Activated CD4-positive, CD25-positive, alpha-beta regulatory T cell treated with anti-CD3 and anti-CD28 coated beads, Interleukin-2, amount 50 U/mL, for 72 hours (primary cell): ENCODE measurements around the gene SH3BGR.
A peak's percentile ranks its signal among the peaks of the same experiment; 100 is the strongest.
"Not testable (repeated sequence)": the region's sequence is repeated elsewhere in the genome, so short reads cannot be mapped to it uniquely, and the experiment has no call there.

Experiments
- DNase-seq: peaks from one replicate; pipeline ENCODE4 v3.0.0; 2021

The SH3BGR gene

GRCh38 chr21:39518055-39518846, 66.5 kb downstream of the SH3BGR start:
- DNase-seq, result peak; percentile 37

- no peak for DNase-seq
Observed at GRCh38 chr21:39518847-39519210, 67.1 kb downstream of the SH3BGR start.

- DNase-seq, result no peak
Observed at GRCh38 chr21:39519835-39520234, 68.1 kb downstream of the SH3BGR start.

- no peak for DNase-seq
Observed at GRCh38 chr21:39523399-39523798, 71.6 kb downstream of the SH3BGR start.

DNA sequence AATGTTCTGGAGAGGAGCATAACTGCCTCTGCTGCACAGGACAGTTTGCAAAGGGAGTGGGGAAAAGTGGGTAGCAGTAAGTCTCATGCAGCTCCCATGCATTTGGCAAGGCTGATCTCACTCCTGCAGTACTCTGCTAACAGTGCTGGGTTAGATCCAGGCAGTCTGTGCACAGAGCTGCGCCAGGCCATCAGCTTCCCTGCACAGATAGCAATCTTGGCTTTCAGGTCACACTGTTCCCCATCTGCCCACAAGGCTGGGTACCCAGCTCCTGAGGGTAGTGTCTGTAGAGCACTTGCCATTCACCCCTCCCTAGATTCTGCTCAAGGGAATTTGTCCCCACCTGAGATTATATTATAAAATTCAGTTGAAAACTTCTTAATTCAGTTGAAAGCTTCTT, 72.1 kb downstream of the SH3BGR start:
- DNase-seq, result no peak

DNA sequence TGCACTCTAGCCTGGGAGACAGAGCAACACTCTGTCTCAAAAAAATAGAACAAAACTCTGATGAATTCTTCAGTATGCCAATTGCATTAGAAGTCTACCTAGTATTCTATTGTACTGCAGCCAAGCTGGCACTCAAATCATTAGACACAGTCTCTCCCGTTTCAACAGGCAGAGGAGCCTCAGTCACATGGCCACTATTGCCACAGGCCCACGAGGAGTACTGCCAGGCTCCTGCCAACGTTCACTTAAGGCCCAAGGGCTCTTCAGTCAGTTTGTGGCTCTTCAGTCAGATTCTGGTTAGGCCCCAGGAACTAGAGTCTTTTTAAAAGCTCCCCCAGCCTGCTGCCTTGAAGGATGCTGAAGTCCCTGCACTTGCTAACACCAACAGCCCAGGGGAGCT, 73.4 kb downstream of the SH3BGR start:
- no peak for DNase-seq

DNA sequence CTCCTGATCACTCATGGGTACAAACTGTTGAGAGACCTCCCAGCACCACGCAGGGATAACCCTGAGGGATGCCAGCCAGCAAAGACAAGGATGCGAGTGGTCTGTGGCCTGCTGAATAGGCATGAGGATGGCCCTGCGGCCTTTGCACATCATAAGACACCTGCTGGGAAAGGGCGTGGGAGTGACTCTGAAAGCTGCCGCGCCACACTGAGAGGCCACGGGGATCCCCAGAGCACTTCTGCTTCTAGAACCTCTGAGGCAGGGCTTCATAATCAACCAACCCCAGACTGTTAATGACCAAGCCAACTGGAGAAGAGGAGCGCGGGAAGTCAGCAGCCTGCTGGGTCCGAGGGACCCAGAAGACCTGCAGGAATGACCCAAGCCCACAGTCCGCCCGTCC, 73.8 kb downstream of the SH3BGR start:
- DNase-seq, result no peak

DNA sequence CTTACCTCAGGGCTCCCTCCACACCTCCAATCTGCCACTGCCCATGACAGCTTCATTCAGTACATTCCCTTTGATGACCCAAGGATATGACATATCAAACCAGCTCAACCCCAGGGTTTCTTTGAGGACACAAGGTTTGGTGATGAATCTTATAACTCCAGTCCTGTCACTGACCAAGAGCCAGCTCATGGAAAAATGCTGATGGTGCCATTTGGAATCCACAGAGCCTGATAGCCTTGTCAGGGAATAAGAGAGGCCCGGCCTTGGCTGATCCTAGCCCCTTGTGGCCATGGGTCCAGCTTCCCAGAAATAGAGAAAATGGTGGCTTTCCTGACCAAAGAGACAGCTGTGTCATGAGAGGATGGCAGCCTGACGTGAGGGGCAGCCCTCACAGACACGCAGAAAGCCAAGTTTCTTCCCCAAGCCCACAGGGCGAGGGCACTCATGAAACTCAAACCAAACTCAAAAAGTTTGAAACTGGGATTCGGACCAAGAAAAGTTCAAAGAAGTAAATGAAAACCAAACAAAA, 75.4 kb downstream of the SH3BGR start:
- no peak for DNase-seq

- DNase-seq, result no peak
Observed at GRCh38 chr21:39527664-39528381, 76.1 kb downstream of the SH3BGR start.

GRCh38 chr21:39529026-39529425, 77.3 kb downstream of the SH3BGR start:
- no peak for DNase-seq

- no peak for DNase-seq
Observed at GRCh38 chr21:39531064-39531463, 79.3 kb downstream of the SH3BGR start.

DNA sequence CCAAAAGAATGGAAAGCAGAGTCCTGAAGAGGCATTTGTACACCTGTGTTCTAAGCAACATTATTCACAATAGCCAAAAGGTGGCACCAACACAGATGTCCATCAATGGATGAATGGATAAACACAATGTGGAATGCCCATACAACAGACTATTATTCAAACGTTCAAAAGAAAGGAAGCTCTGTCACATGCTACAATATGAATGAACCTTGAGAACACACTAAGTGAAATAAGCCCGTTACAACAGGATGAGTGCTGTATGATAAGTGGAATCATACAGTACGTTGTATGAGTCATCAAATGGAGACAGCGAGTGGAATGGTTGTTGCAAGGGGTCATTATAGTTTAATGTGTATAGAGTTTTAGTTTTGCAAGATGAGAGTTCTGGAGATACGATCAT, 80.1 kb downstream of the SH3BGR start:
- no peak for DNase-seq

GRCh38 chr21:39533545-39534380, 82.0 kb downstream of the SH3BGR start:
- no peak for DNase-seq

DNA sequence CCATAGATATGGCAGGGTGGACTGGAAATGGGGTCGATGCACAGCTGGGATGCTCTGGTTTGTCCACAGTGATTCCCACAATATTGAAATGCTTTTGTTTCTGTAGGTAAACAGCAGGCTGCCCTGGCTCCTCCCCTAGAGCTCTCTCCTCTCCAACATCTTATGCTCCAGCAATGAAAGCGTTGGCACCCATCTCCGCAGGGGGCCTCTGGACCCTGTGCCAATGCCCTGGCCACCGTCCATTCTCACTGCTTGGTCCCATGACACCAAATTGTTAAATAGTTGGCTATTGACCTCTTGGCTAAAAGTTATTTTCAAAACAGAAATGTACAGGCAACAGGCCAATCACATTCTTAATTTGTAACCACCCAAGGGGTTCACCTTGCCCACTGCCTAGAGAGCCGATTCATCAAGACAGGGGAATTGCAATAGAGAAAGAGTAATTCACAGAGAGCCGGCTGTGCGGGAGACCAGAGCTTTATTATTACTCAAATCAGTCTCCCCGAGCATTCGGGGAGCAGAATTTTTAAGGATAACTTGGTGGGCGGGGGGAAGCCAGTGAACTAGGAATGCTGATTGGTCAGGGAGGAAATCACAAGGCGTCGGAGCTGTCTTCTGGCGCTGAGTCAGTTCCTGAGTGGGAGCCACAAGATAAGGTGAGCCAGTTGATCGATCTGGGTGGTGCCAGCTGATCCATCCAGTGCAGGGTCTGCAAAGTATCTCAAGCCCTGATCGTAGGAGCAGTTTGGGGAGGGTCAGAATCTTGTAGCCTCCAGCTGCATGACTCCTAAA, 84.1 kb downstream of the SH3BGR start:
- DNase-seq, result no peak

DNA sequence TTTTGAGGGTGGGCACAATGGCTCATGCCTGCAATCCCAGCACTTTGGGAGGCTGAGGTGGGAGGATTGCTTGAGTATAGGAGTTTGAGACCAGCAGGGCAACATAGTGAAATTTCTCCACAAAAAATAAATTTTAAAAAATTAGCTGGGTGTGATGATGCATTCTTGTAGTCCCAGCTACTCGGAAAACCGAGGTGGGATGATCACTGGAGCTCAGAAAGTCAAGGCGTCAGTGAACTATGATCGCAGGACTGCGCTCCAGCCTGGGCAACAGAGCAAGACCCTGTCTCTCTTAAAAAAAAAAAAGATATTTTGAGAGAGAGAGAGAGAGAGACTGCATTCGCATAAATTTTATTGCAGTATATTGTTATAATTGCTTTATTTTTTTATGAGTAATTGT, 85.1 kb downstream of the SH3BGR start:
- DNase-seq, result no peak

DNA sequence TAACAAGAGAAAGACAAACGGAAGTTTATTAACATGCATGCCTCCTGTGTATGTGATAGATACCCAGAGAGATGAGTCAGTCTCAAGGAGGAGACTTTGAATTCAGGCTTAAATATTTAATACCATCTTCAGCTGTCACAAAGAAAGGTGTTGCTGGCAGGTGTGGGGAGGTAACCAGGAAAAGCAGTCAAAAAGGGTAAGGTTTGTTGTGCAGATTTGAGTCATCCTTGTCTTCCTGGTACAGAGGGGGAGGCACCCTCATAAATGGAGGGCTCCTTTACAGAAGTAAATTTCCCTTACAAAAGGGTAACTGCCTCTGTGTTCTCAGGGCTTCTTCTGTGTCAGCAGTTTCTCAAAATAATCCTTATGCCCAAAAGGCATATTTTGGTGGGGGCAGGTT, 85.8 kb downstream of the SH3BGR start:
- DNase-seq, result no peak

DNA sequence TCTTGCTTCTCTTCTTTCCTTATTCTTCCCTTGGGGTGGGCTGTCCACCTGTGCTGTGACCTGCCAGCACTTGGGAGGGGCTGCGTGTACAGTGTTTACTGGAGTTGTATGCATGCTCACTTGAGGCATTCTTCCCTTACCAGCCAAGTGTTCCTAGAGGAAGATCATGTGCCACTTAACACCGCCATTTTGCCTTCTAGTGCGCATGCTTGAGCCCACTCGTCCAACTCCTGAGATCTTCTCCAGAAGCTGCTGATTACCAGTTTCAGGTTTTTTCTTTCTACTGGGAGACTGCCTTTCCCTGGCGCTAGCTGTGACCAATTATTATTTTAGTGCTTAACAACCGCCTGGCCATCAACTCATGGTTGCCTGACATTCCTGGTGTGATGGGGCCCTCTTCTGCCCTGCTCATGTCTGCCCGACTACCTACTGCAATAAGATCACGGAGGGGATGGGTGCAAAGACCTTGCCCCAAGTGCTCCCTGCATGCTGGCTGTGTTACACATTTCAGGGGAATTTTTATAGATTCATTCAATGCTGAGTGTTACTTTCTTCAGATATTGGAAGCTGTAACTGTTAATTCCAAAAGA, 86.8 kb downstream of the SH3BGR start:
- no peak for DNase-seq

DNA sequence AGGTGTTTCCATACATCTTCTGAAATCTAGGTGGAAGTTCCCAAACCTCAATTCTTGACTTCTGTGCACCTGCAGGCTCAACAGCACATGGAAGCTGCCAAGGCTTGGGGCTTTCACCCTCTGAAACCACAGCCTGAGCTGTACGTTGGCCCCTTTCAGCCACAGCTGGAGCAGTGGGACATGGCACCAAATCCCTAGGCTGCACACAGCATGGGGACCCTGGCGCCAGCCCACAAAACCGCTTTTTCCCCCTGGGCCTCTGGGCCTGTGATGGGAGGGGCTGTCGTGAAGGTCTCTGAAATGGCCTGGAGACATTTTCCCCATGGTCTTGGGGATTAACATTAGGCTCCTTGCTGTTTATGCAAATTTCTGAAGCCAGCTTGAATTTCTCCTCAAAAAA, 88.6 kb downstream of the SH3BGR start:
- not testable (repeated sequence) for DNase-seq

GRCh38 chr21:39542736-39543135, 91.0 kb downstream of the SH3BGR start:
- no peak for DNase-seq

GRCh38 chr21:39546522-39546921, 94.8 kb downstream of the SH3BGR start:
- DNase-seq, result no peak

- DNase-seq, result no peak
Observed at GRCh38 chr21:39552856-39553255, 101.1 kb downstream of the SH3BGR start.

DNA sequence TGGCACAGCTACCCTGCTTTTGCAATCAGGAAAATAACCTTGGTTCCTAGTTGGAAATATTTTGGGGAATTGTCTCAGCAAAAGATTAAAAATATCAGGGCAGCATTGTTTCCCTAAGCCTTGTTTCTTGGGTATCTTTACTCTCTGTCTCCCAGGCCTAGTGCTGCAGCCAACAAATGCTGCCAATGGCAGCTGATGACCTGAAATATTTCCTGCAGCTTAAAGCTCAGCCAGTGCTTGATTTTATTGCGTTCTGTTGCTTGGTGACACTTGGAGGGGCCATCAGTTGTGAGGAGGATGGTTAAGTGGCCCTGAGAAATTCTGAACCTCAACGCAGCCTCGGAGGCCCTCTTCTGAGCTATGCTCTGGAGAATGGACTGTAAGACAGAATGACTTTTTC, 101.6 kb downstream of the SH3BGR start:
- DNase-seq, result no peak
